ENCODE data around the gene MCM6. TPM values are rescaled to one million over a fixed set of nuclear protein-coding genes. Genes with fewer than 3 reads are reported as not detected.

MCM6 gene
- total RNA-seq, result 21.2 TPM

DNA sequence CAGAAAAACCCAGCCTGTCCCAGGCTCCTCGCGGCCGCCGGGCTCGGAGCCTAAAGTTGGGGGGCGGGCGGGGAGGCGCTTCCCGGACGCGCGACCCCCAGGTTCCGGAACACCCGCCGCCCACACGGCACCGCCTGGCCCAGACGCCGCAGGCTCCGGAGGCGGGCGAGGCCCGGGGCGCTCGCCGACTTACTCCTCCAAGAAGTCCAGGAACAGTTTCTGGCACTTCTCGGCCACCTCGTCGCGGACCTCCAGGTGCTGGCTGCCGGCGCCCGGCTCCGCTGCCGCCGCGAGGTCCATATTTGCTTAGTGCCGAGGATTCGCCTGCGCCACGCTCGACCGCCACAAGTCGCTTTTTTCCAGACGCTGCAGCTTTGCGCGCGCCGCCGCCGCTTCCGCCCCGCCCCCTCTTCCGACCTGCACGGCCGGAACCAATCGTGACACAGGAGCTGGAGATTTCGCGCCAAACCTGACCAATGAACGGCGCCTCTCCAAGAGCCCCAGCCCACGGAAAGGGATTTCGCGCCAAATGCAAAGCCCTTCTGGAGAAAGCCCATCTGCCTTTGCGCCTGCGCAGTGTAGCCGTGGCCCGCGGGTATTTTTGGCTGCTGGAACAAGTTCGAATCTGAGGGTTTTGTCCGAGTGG, at the start of gene MCM6:
Gene MCM6, minus strand, starts transcription at position 378 of the 646 bp plus-strand sequence. Its CDS starts 78 bp downstream, at position 300.

GRCh38 chr2:135836596-135837270, 39.5 kb downstream of the MCM6 start, which contains the start of gene LCT:
LCT (minus strand) TSS chr2:135837184; CDS start chr2:135837169, 15 bp downstream.

Small RNAs within 50 kb of the gene (small RNA-seq; reads per million reads assigned to genes)
- gene RF00019, result not detected

Other genes with a start within 250 kb of the MCM6 start
- gene UBXN4, start 134.6 kb downstream of the MCM6 start, total RNA-seq, result 81.4 TPM
- gene LCT, start 39.3 kb downstream of the MCM6 start, total RNA-seq, result not detected
- 58.8 TPM for gene DARS1, start 109.2 kb upstream of the MCM6 start, total RNA-seq
- gene CXCR4, start 241.7 kb upstream of the MCM6 start, total RNA-seq, result 46.8 TPM

Data from diencephalon (tissue), 1 donor.